GM12801 (cell line): Measurements from ENCODE around the gene SLC17A8.

Experiments used
- TF ChIP-seq, protein P1 (sequence below): IDR thresholded peaks from one replicate; pipeline ENCODE4 v1.5.1; 2011; ENCODE audit warnings: control low read depth; ENCODE audit not compliant: insufficient read length; ENCODE audit errors: extremely low read depth

The SLC17A8 gene

DNA sequence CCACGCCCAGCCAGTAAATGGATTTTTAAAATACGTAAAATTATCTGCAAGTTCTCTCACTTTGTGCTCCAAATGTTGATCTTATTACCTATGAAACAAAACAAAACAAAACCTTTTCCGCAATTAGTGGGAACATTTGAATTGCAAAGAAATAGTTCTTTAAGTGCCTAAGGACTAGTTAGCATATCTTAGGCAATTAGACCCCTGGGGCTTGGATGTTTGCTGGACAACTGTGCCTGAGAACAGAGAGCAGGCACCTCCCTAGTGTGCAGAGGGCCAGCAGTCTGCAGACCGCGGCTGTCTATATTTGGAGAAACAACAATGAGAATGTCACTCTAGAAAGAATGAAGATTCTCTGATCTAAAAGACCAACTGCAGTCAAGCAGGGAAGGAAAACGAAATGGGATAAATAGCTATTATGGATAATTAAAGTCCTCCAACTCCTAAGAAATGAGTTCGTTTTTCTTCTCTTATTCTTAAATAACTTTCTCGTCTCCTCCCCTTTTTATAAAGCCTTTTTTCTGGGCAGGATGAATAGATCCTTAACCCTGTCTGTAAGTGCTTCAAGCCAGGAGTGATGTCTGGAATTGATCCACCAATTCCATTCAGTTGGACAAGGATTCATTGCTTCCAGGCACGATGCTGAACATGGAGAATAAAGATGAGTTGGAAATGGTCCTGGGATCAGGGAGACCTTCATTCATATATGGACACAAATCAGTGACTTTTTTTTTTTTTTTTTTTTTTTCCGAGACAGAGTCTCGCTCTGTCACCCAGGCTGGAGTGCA lies 16.2 kb downstream of the SLC17A8 start:
- TF ChIP-seq, protein P1, sequence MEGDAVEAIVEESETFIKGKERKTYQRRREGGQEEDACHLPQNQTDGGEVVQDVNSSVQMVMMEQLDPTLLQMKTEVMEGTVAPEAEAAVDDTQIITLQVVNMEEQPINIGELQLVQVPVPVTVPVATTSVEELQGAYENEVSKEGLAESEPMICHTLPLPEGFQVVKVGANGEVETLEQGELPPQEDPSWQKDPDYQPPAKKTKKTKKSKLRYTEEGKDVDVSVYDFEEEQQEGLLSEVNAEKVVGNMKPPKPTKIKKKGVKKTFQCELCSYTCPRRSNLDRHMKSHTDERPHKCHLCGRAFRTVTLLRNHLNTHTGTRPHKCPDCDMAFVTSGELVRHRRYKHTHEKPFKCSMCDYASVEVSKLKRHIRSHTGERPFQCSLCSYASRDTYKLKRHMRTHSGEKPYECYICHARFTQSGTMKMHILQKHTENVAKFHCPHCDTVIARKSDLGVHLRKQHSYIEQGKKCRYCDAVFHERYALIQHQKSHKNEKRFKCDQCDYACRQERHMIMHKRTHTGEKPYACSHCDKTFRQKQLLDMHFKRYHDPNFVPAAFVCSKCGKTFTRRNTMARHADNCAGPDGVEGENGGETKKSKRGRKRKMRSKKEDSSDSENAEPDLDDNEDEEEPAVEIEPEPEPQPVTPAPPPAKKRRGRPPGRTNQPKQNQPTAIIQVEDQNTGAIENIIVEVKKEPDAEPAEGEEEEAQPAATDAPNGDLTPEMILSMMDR, result no peak

GRCh38 chr12:100375038-100375735 lies 18.3 kb downstream of the SLC17A8 start:
- TF ChIP-seq, protein P1, result no peak

GRCh38 chr12:100376161-100376560 lies 19.3 kb downstream of the SLC17A8 start:
- TF ChIP-seq, protein P1, result no peak

DNA sequence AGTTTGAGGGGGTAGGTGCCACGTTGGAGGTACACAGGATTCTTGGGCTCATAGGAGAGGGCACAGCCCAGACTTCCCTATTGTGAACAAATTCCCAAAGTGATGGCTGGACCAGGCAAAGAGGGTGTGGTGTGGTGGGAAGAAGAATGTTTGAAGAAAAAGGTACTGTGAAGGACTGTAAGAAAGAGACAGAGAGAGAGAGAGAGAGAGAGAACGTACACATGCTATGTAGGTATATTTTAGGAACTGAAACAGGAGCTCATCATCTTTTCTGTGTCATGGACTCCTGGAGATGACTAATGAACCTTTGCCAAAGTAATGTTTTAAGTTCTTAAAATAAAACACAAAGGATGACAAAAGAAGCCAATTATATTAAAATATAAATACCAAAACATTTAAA lies 24.5 kb downstream of the SLC17A8 start:
- TF ChIP-seq, protein P1, result no peak

DNA sequence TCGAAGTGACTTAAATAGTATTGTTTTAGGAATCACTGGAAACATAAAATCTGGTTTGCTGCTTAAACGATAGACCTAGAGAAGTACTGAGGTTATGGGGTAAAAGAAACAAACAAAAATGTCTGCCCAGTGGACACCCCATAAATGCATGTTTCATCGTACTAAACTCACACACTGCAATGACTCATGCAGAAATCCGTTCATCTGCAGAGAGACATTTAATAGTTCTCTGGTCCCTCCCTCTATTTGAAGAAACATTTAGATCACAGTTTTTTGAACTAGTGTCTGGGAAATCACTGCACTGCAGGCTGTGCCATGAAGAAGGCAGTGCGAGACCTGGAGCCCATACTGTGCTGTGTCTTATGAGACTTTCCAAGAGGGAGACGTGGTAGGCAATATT lies 25.5 kb downstream of the SLC17A8 start:
- TF ChIP-seq, protein P1, result no peak

DNA sequence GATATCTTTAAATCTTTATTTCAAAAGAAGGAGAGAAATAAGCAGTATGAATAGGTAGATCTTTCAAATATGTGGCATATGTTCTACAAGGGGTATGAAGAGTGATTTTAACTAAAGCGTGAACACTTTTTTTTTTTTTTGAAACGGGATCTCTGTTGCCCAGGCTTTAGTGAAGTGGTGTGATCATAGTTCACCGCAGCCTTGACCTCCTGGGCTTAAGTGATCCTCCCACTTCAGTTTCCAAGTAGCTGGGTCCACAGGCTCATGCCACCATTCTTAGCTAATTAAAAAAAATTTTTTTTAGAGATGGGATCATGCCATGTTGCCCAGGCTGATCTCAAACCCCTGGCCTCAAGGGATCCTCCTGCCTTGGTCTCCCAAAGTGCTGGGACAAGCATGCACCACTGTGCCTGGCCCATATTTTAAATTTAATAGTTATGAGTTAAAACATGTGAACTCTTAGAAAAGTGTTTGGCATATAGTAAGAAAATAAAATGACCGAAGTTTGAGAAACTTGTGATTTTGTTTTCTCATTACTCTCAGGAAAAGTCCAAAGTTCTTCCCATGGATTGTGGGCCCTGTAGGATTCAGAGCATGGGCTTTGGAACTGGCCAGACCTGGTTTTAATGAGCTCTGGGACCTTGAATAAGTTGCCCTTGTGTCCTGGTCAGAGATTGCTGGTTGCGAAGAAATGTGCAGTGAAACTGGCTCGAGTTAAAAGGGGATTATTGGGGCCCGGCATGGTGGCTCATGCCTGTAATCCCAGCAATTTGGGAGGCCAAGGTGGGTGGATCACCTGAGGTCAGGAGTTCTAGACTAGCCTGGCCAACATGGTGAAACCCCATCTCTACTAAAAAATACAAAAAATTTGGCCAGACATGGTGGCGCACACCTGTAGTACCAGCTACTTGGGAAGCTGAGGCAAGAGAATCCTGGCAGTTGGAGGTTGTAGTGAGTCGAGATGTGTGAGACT lies 27.0 kb downstream of the SLC17A8 start:
- TF ChIP-seq, protein P1, result no peak

DNA sequence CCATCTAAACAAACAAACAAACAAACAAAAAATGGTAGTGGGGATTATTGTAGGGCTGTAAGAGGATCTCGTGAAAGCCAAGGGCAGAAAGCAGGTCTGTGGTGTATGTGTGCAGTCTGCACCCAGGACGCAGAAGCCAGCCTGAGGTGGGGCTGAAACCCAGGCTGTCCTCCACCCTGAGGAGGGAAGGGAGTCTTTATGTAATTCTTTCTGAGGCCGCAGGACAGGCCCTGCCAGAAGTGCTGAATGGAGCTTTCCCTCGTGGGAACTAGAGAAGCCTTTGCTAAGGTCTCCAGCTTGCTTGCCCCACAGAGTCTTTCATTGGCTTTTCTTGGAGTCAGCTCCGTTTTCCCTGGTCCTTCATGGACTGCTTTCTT lies 27.7 kb downstream of the SLC17A8 start:
- TF ChIP-seq, protein P1, result no peak
